ENCODE measurements around the gene USP35.

DNA sequence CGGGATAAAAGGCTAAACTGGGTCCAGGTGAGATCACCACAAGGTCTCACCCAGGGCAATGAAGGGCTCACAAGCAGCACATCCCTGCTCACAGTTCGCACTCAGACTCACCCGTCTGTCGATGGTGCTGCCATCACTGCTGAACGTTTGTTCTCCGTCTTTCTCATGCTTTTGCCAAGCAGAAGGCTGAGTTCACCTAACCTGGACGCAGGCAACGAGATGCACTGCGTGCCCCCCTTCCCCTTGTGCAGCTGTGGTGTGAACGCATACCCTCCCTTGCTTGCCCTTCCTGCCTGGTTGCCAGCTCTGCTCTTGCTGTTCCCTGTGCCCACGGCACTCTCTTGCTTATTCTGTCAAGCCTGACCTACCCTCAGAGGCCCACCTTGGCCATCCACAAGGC, 18.3 kb upstream of the USP35 start:
- TF ChIP-seq, protein P1, sequence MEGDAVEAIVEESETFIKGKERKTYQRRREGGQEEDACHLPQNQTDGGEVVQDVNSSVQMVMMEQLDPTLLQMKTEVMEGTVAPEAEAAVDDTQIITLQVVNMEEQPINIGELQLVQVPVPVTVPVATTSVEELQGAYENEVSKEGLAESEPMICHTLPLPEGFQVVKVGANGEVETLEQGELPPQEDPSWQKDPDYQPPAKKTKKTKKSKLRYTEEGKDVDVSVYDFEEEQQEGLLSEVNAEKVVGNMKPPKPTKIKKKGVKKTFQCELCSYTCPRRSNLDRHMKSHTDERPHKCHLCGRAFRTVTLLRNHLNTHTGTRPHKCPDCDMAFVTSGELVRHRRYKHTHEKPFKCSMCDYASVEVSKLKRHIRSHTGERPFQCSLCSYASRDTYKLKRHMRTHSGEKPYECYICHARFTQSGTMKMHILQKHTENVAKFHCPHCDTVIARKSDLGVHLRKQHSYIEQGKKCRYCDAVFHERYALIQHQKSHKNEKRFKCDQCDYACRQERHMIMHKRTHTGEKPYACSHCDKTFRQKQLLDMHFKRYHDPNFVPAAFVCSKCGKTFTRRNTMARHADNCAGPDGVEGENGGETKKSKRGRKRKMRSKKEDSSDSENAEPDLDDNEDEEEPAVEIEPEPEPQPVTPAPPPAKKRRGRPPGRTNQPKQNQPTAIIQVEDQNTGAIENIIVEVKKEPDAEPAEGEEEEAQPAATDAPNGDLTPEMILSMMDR (IDR thresholded peaks at IDR 0.05; ENCODE audit: insufficient read depth, low read length, poor library complexity, severe bottlenecking), result no peak
- no peak for TF ChIP-seq EZH2phosphoT487 (conservative IDR thresholded peaks at IDR 0.05; ENCODE audit: low read length)
